Spleen (tissue), 13 donors: ENCODE data around the gene ISG20L2. TPM values are rescaled to one million over a fixed set of nuclear protein-coding genes. Genes with fewer than 3 reads are reported as not detected.

Source experiments
- DNase-seq: peaks from one replicate; pipeline ENCODE4 v3.0.0-alpha.2; 2020
- H3K27ac ChIP-seq, 8 donors: fragments of 200-600 bp; sonication (generic) in 7 of 8; 1 replicate in 4 of 8; 2 replicates in 4 of 8; pipeline versions ENCODE4 v1.5.0 to v1.8.0; 2016 to 2021; ENCODE audit warnings: inconsistent platforms in 4 of 8, mild to moderate bottlenecking in 4 of 8, moderate library complexity in 1 of 8
- H3K27me3 ChIP-seq, 7 donors: fragments of 200-600 bp; sonication (generic) in 6 of 7; replicated peaks in 1 of 7; 1 replicate in 4 of 7; 2 replicates in 3 of 7; pipeline versions ENCODE4 v1.5.0 to v1.8.0; 2016 to 2021; ENCODE audit warnings: inconsistent platforms in 3 of 7, mild to moderate bottlenecking in 1 of 7
- H3K36me3 ChIP-seq, 6 donors: fragments of 200-600 bp; sonication (generic) in 5 of 6; 1 replicate in 4 of 6; 2 replicates in 2 of 6; pipeline versions ENCODE4 v1.5.0 to v1.8.0; 2016 to 2021; ENCODE audit warnings: inconsistent platforms in 2 of 6
- H3K4me1 ChIP-seq, 6 donors: fragments of 200-600 bp; sonication (generic) in 5 of 6; 1 replicate in 3 of 6; 2 replicates in 3 of 6; pipeline versions ENCODE4 v1.5.0 to v1.8.0; 2016 to 2021; ENCODE audit warnings: inconsistent platforms in 3 of 6
- H3K4me3 ChIP-seq, 8 donors: fragments of 200-600 bp; sonication (generic) in 7 of 8; 1 replicate in 4 of 8; 2 replicates in 4 of 8; pipeline versions ENCODE4 v1.5.0 to v1.8.0; 2016 to 2021; ENCODE audit warnings: inconsistent platforms in 4 of 8, mild to moderate bottlenecking in 4 of 8, moderate library complexity in 2 of 8
- H3K9me3 ChIP-seq, 8 donors: fragments of 200-600 bp; sonication (generic) in 7 of 8; 1 replicate in 4 of 8; 2 replicates in 4 of 8; pipeline versions ENCODE4 v1.5.0 to v1.8.0; 2016 to 2021; ENCODE audit warnings: inconsistent platforms in 4 of 8
- CTCF ChIP-seq, 11 experiments: fragments of 200-600 bp in 7 of 11; fragments of 450-650 bp in 4 of 11; sonication (generic) in 4 of 11; IDR thresholded peaks in 8 of 11; conservative IDR thresholded peaks in 3 of 11; 1 replicate in 7 of 11; 2 replicates in 4 of 11; pipeline versions ENCODE4 v1.4.0 to v1.8.0; 2016 to 2021; ENCODE audit warnings: antibody characterized with exemption in 11 of 11, inconsistent platforms in 4 of 11, mild to moderate bottlenecking in 1 of 11
- POLR2A ChIP-seq, 3 donors: fragments of 450-650 bp; IDR thresholded peaks; one replicate each; pipeline ENCODE4 v1.5.1; 2017; ENCODE audit warnings: antibody characterized with exemption in 3 of 3, mild to moderate bottlenecking in 1 of 3
- POLR2AphosphoS5 ChIP-seq, 3 donors: sonication (generic); formaldehyde crosslinking; IDR thresholded peaks; one replicate each; pipeline ENCODE4 v1.5.1; 2017; ENCODE audit warnings: antibody characterized with exemption in 3 of 3
- WGBS, 5 donors: extraction: QIAGEN DNeasy Blood & Tissue Kit in 3 of 5; methylation state at CpG; one replicate each; pipeline versions ENCODE4 v1.1.5 to v1.1.7; 2013 to 2018; 5-methylcytosine and 5-hydroxymethylcytosine counted together
- intact Hi-C: fragments of 100-400 bp; cut with DNase I; formaldehyde crosslinking; loops from one replicate; pipeline ENCODE4 v1.15.0; 2023; ENCODE audit warnings: low total_unique reads
- long read RNA-seq, 2 donors: transcript quantifications; one replicate each; lab custom pipeline, GENCODE V29; 2026
- polyA plus RNA-seq, 3 donors: library from polyadenylated mRNA; stranded (reverse); fragments of 200-250 nt; gene quantifications; one replicate each; pipeline ENCODE4 v1.2.1, GENCODE V29; 2013
- total RNA-seq, 7 donors: library from RNA; depleted of rRNA in 3 of 7; stranded (reverse); fragments of >200 nt in 3 of 7; fragmentation: NEBNext Ultra II Directional in 4 of 7; extraction: Animal tissue kit (Norgen Biotek cat#: 25700) in 4 of 7; gene quantifications; one replicate each; pipeline versions ENCODE4 v1.1.0 to v1.2.1, GENCODE V29; 2016 to 2021
- donor health status: healthy with polysubstance abuse.
- donor health status: DM: no; HTN: no; CAD: no; lungs with moderate emphysema.
- donor health status: DM: no; HTN: no; CAD: no.
- donor health status: Bipolar disorder and iron deficiency.
- donor health status: healthy.
- donor health status: DM: no; HTN: no; CAD: no.
- donor health status: DM: yes; HTN: yes; CAD: no.

Gene ISG20L2
- total RNA-seq, result 10 to 100 TPM; 24.0 to 46.7 (median 33.8) TPM
- polyA plus RNA-seq, result 10 to 100 TPM in 1 of 3 donors, 1 to 10 TPM in 2; 6.6 to 14.4 (median 9.8) TPM
- long read RNA-seq, donor 1, partial matches to known transcripts, result 0 of 10 reads
- long read RNA-seq, donor 1, other reads (novel, unspliced or antisense), result 0 of 10 reads
- long read RNA-seq, donor 2, partial matches to known transcripts, result 0 of 6 reads
- long read RNA-seq, donor 2, other reads (novel, unspliced or antisense), result 0 of 6 reads

- peak; percentile 99 for DNase-seq
- peaks cover 0 to 52% (median 24%) of the 10 kb centered on the region in 6 donors for H3K36me3 ChIP-seq
- H3K27me3 ChIP-seq, result no peaks in the 10 kb centered on the region
- TF ChIP-seq CTCF (IDR thresholded peaks at IDR 0.05 in 8 of 11, conservative IDR thresholded peaks at IDR 0.05 in 3 of 11) (peak in 2 of 11 experiments; percentile 27 to 35), POLR2A (IDR thresholded peaks at IDR 0.05) (peak in 1 of 3 donors; percentile 19), POLR2AphosphoS5 (IDR thresholded peaks at IDR 0.05) (peak; percentile 88 to 90 (median 90))
- peak within 1 kb of the TSS; percentile 59 to 90 (median 78) for H3K4me3 ChIP-seq
- intact Hi-C loops, result loop anchor here (10.0 kb wide), 1 partner anchor 156 kb away; no protein-coding TSS in a partner anchor
- WGBS, 5 donors, result 2 to 3% (median 3%) methylated on average over 41 to 57 of the region's 57 CpGs
- H3K4me1 ChIP-seq, result peaks cover 36 to 65% (median 52%) of the 10 kb centered on the region in 6 donors
- peak within 1 kb of the TSS; percentile 96 to 99 (median 98) for H3K27ac ChIP-seq
- no peaks in the 10 kb centered on the region for H3K9me3 ChIP-seq
Observed at GRCh38 chr1:156728599-156729462, at the start of gene ISG20L2. ISG20L2 (minus strand) TSS chr1:156728766; CDS start chr1:156727652, 1,114 bp downstream.

- no peak overlapping the region for H3K4me3 ChIP-seq
- H3K9me3 ChIP-seq, result no peaks in the 10 kb centered on the region
- peaks cover 6 to 88% (median 51%) of the 10 kb centered on the region in 6 donors for H3K4me1 ChIP-seq
- WGBS, 5 donors, result 49 to 61% (median 58%) methylated on average over 1 of the region's 1 CpG
- DNase-seq, result no peak
- H3K36me3 ChIP-seq, result peaks cover 0 to 71% (median 5%) of the 10 kb centered on the region in 6 donors
- no peak overlapping the region for H3K27ac ChIP-seq
- intact Hi-C loops, result no loop called here
- TF ChIP-seq POLR2AphosphoS5 (IDR thresholded peaks at IDR 0.05) (no peak), CTCF (IDR thresholded peaks at IDR 0.05 in 8 of 11, conservative IDR thresholded peaks at IDR 0.05 in 3 of 11) (no peak), POLR2A (IDR thresholded peaks at IDR 0.05) (no peak)
- H3K27me3 ChIP-seq, result no peaks in the 10 kb centered on the region
Observed at GRCh38 chr1:156777573-156777972, 49.0 kb upstream of the ISG20L2 start.

- H3K27ac ChIP-seq, result no peak overlapping the region
- peaks cover 0 to 71% (median 2%) of the 10 kb centered on the region in 6 donors for H3K36me3 ChIP-seq
- intact Hi-C loops, result no loop called here
- H3K4me1 ChIP-seq, result peaks cover 6 to 89% (median 52%) of the 10 kb centered on the region in 6 donors
- no peak for DNase-seq
- TF ChIP-seq POLR2A (IDR thresholded peaks at IDR 0.05), result no peak
- no peak for TF ChIP-seq CTCF (IDR thresholded peaks at IDR 0.05 in 8 of 11, conservative IDR thresholded peaks at IDR 0.05 in 3 of 11)
- no peak for TF ChIP-seq POLR2AphosphoS5 (IDR thresholded peaks at IDR 0.05)
- no peak overlapping the region for H3K4me3 ChIP-seq
- H3K27me3 ChIP-seq, result no peaks in the 10 kb centered on the region
- 62 to 72% (median 63%) methylated on average over 4 of the region's 4 CpGs for WGBS, 5 donors
- H3K9me3 ChIP-seq, result no peaks in the 10 kb centered on the region
Observed at GRCh38 chr1:156776942-156777341, 48.4 kb upstream of the ISG20L2 start.

GRCh38 chr1:156775799-156776198 lies 47.2 kb upstream of the ISG20L2 start:
- no peak for DNase-seq
- 80 to 92% (median 83%) methylated on average over 5 of the region's 5 CpGs for WGBS, 5 donors
- TF ChIP-seq CTCF (IDR thresholded peaks at IDR 0.05 in 8 of 11, conservative IDR thresholded peaks at IDR 0.05 in 3 of 11) (no peak), POLR2AphosphoS5 (IDR thresholded peaks at IDR 0.05) (no peak), POLR2A (IDR thresholded peaks at IDR 0.05) (no peak)
- Histone ChIP-seq H3K4me1 (peaks cover 12 to 89% (median 52%) of the 10 kb centered on the region in 6 donors), H3K27ac (no peak overlapping the region), H3K4me3 (no peak overlapping the region), H3K36me3 (peaks cover 0 to 71% (median 1%) of the 10 kb centered on the region in 6 donors), H3K9me3 (no peaks in the 10 kb centered on the region), H3K27me3 (no peaks in the 10 kb centered on the region)
- intact Hi-C loops, result no loop called here
